ENCODE results near the gene IQGAP2. TPM values are rescaled to one million over a fixed set of nuclear protein-coding genes. Genes with fewer than 3 reads are reported as not detected.

Gene IQGAP2
- total RNA-seq, 1 experiment from 2014 or later: 1.5 TPM

DNA sequence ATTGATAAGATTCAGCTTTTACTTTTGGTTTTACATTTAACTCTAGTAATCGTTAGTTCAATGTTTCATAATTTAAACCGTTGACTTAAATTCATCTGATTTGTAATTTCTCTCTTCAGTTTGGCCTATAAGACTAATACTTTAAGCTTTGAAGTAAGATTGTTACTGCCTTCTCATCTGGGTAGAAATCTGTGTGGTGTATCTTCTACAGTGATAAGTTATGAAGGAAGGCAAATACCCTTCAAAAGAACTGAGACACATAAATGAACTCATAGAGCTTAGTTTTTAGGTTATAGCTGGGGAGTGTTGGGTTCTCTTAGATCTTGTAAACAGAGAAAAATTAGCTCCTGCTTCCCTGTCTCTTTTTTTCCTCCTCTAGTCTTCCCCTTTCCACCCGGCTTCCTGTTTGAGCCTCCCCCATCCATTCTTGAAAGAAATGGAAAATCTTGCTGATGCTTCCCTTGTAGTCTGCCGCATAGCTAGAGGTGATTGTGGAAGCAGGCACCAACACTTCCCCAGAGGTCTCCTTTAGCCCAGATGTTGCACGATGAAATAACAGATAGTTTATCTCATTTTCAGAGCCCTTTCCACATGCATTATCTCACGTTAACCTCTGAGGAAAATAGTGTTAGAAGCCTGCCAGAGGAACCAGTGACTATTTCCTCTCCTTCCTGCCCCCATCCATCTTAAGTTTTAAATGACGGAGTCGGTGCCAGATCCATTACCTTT, 222.2 kb downstream of the IQGAP2 start:
- no peak overlapping the region for H3K4me3 Mint-ChIP-seq (ENCODE audit: unreplicated experiment)
- H3K9me3 Mint-ChIP-seq (ENCODE audit: unreplicated experiment): no peaks in the 10 kb centered on the region
- ChIA-PET POLR2A (interaction anchor here (0.6 to 1.3 kb wide), 3 partner anchors 13 to 58 kb away, joined by 3 read pairs; no protein-coding TSS in a partner anchor), CTCF (interaction anchor here (0.5 to 1.0 kb wide), 3 partner anchors 25 to 286 kb away, joined by 3 to 4 read pairs (median 3); no protein-coding TSS in a partner anchor)
- H3K27me3 Mint-ChIP-seq (ENCODE audit: insufficient read depth, unreplicated experiment): no peaks in the 10 kb centered on the region
- intact Hi-C loops (cut with micrococcal nuclease): no loop called here
- no peaks in the 10 kb centered on the region for H3K36me3 Mint-ChIP-seq (ENCODE audit: insufficient read depth, unreplicated experiment)
- TF ChIP-seq, protein P1, sequence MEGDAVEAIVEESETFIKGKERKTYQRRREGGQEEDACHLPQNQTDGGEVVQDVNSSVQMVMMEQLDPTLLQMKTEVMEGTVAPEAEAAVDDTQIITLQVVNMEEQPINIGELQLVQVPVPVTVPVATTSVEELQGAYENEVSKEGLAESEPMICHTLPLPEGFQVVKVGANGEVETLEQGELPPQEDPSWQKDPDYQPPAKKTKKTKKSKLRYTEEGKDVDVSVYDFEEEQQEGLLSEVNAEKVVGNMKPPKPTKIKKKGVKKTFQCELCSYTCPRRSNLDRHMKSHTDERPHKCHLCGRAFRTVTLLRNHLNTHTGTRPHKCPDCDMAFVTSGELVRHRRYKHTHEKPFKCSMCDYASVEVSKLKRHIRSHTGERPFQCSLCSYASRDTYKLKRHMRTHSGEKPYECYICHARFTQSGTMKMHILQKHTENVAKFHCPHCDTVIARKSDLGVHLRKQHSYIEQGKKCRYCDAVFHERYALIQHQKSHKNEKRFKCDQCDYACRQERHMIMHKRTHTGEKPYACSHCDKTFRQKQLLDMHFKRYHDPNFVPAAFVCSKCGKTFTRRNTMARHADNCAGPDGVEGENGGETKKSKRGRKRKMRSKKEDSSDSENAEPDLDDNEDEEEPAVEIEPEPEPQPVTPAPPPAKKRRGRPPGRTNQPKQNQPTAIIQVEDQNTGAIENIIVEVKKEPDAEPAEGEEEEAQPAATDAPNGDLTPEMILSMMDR (IDR thresholded peaks at IDR 0.05; ENCODE audit: unreplicated experiment): no peak
- DNase-seq (ENCODE audit: unreplicated experiment): no peak
- BruUV-seq (replicated peaks): no TSS peak
- H3K4me1 Mint-ChIP-seq (ENCODE audit: insufficient read depth, unreplicated experiment): no peaks in the 10 kb centered on the region
- no peak overlapping the region for H3K27ac Mint-ChIP-seq (ENCODE audit: low read depth, unreplicated experiment)

DNA sequence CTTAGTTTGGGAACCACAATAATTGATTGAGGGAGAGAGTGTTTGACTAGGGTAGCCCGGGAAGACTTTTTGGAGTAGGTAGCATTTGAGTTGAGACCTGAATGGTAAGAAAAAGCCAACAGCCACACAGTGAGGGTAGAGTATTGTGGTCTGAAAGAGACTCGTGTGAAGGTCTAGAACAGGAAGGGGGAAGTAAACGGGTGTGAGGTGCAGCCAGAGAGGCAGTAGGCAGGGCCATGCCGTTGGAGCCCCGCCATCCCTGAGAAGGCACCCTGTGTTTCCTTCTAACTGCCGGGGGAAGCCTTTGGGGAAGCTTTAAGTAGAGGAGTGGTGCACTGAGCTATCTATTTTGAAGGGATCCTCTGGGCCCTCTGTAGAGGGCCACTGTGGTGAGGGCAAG, 223.7 kb downstream of the IQGAP2 start:
- POLR2A ChIA-PET: no interaction called here
- TF ChIP-seq, protein P1 (IDR thresholded peaks at IDR 0.05; ENCODE audit: unreplicated experiment): no peak
- BruUV-seq (replicated peaks): no TSS peak
- Mint-ChIP-seq H3K27me3 (ENCODE audit: insufficient read depth, unreplicated experiment) (no peaks in the 10 kb centered on the region), H3K9me3 (ENCODE audit: unreplicated experiment) (no peaks in the 10 kb centered on the region), H3K4me1 (ENCODE audit: insufficient read depth, unreplicated experiment) (no peaks in the 10 kb centered on the region), H3K27ac (ENCODE audit: low read depth, unreplicated experiment) (no peak overlapping the region), H3K36me3 (ENCODE audit: insufficient read depth, unreplicated experiment) (no peaks in the 10 kb centered on the region), H3K4me3 (ENCODE audit: unreplicated experiment) (no peak overlapping the region)
- DNase-seq (ENCODE audit: unreplicated experiment): no peak
- CTCF ChIA-PET: interaction anchor here (0.7 kb wide), 1 partner anchor 148 kb away, joined by 4 read pairs; no protein-coding TSS in a partner anchor
- intact Hi-C loops (cut with micrococcal nuclease): no loop called here

- DNase-seq (ENCODE audit: unreplicated experiment): no peak
- ChIA-PET POLR2A (interaction anchor here (0.6 kb wide), 1 partner anchor 137 kb away, joined by 3 read pairs; no protein-coding TSS in a partner anchor), CTCF (interaction anchor here (0.7 to 1.6 kb wide), 3 partner anchors 34 to 140 kb away, joined by 3 to 5 read pairs (median 4); no protein-coding TSS in a partner anchor)
- H3K9me3 Mint-ChIP-seq (ENCODE audit: unreplicated experiment): no peaks in the 10 kb centered on the region
- peaks cover 6% of the 10 kb centered on the region for H3K4me1 Mint-ChIP-seq (ENCODE audit: insufficient read depth, unreplicated experiment)
- no TSS peak for BruUV-seq (replicated peaks)
- no peaks in the 10 kb centered on the region for H3K36me3 Mint-ChIP-seq (ENCODE audit: insufficient read depth, unreplicated experiment)
- TF ChIP-seq, protein P1 (IDR thresholded peaks at IDR 0.05; ENCODE audit: unreplicated experiment): no peak
- H3K4me3 Mint-ChIP-seq (ENCODE audit: unreplicated experiment): no peak overlapping the region
- H3K27me3 Mint-ChIP-seq (ENCODE audit: insufficient read depth, unreplicated experiment): no peaks in the 10 kb centered on the region
- intact Hi-C loops (cut with micrococcal nuclease): no loop called here
- H3K27ac Mint-ChIP-seq (ENCODE audit: low read depth, unreplicated experiment): no peak overlapping the region
Observed at GRCh38 chr5:76634661-76635060, 231.6 kb downstream of the IQGAP2 start.

- TF ChIP-seq, protein P1 (IDR thresholded peaks at IDR 0.05; ENCODE audit: unreplicated experiment): no peak
- no peak for DNase-seq (ENCODE audit: unreplicated experiment)
- no TSS peak for BruUV-seq (replicated peaks)
- Mint-ChIP-seq H3K9me3 (ENCODE audit: unreplicated experiment) (no peaks in the 10 kb centered on the region), H3K27ac (ENCODE audit: low read depth, unreplicated experiment) (no peak overlapping the region), H3K4me3 (ENCODE audit: unreplicated experiment) (no peak overlapping the region), H3K36me3 (ENCODE audit: insufficient read depth, unreplicated experiment) (no peaks in the 10 kb centered on the region), H3K27me3 (ENCODE audit: insufficient read depth, unreplicated experiment) (no peaks in the 10 kb centered on the region), H3K4me1 (ENCODE audit: insufficient read depth, unreplicated experiment) (peaks cover 11% of the 10 kb centered on the region)
- ChIA-PET POLR2A (no interaction called here), CTCF (interaction anchor here (0.9 to 1.5 kb wide), 3 partner anchors 10 to 137 kb away, joined by 5 to 6 read pairs (median 5); no protein-coding TSS in a partner anchor)
- intact Hi-C loops (cut with micrococcal nuclease): no loop called here
Observed at GRCh38 chr5:76637490-76637889, 234.4 kb downstream of the IQGAP2 start.
